Endothelial cell of umbilical vein (primary cell): Measurements from ENCODE around the gene MICAL3. TPM values are rescaled to one million over a fixed set of nuclear protein-coding genes. Genes with fewer than 3 reads are reported as not detected.

Experiments used
- BruUV-seq: library from RNA; stranded (reverse); fragments of 400-500 nt; replicated peaks from 2 replicates; lab custom pipeline; 2021; lab: Mats Ljungman, UMichigan
- CTCF ChIA-PET: fragments of 300-600, 350-600 bp; sonication (Branson Sonifier 250); formaldehyde crosslinking; loops from one replicate; lab custom pipeline; 2021; ENCODE audit warnings: antibody characterized with exemption, inconsistent platforms; lab: Charles Lee
- POLR2A ChIA-PET: fragments of 300-600, 350-600 bp; sonication (Branson Sonifier 250); formaldehyde crosslinking; loops from one replicate; lab custom pipeline; 2021; ENCODE audit warnings: antibody characterized with exemption, inconsistent platforms; lab: Charles Lee
- DNase-seq: peaks from one replicate; pipeline ENCODE4 v3.0.0-alpha.2; 2011; ENCODE audit warnings: low read depth, low spot score
- FAIRE-seq: peaks from 2 replicates; lab custom pipeline; 2011; peaks lifted over from hg19 to GRCh38; lab: Jason Lieb, UNC
- H2AFZ ChIP-seq: 2 replicates; pipeline ENCODE4 v1.6.0; 2012; ENCODE audit warnings: low read depth, low read length, control low read depth, inconsistent platforms
- H3K27ac ChIP-seq: 2 replicates; pipeline ENCODE4 v1.5.1; 2011; ENCODE audit warnings: low read depth, mild to moderate bottlenecking, control low read depth, low read length, moderate library complexity; ENCODE audit not compliant: insufficient read depth
- H3K27me3 ChIP-seq, 2 experiments: 2 replicates each; pipeline versions ENCODE4 v1.6.0 to v1.6.1; 2011; ENCODE audit warnings: low read length in 2 of 2, mixed read lengths in 1 of 2; ENCODE audit not compliant: control insufficient read depth in 2 of 2, insufficient read depth in 2 of 2
- H3K36me3 ChIP-seq, 2 experiments: 2 replicates in 1 of 2; 3 replicates in 1 of 2; pipeline ENCODE4 v1.5.1; 2011; ENCODE audit warnings: low read length in 2 of 2, mild to moderate bottlenecking in 1 of 2, moderate library complexity in 1 of 2; ENCODE audit not compliant: control insufficient read depth in 2 of 2, insufficient read depth in 2 of 2; ENCODE audit errors: extremely low read depth in 1 of 2
- H3K4me1 ChIP-seq: 3 replicates; pipeline ENCODE4 v1.5.1; 2011; ENCODE audit warnings: mild to moderate bottlenecking, low read length; ENCODE audit not compliant: control insufficient read depth, insufficient read depth; ENCODE audit errors: extremely low read depth
- H3K4me2 ChIP-seq: 2 replicates; pipeline ENCODE4 v1.6.1; 2011; ENCODE audit warnings: low read length, control low read depth, mixed read lengths; ENCODE audit not compliant: insufficient read depth
- H3K4me3 ChIP-seq, 3 experiments: fragments of 200-600 bp in 1 of 3; sonication (generic), shearing (Covaris generic) in 1 of 3; replicated peaks in 1 of 3; 2 replicates each; pipeline ENCODE4 v1.5.1; 2011 to 2016; ENCODE audit warnings: control low read depth in 3 of 3, low read length in 3 of 3, mild to moderate bottlenecking in 2 of 3, inconsistent platforms in 1 of 3, low read depth in 1 of 3, moderate library complexity in 1 of 3; ENCODE audit not compliant: insufficient read depth in 1 of 3
- H3K79me2 ChIP-seq: 2 replicates; pipeline ENCODE4 v1.6.0; 2012; ENCODE audit warnings: low read length, inconsistent platforms; ENCODE audit not compliant: control insufficient read depth, insufficient read depth
- H3K9ac ChIP-seq: replicated peaks from 2 replicates; pipeline ENCODE3; 2011; ENCODE audit warnings: low read length, control low read depth; ENCODE audit not compliant: insufficient read depth; ENCODE audit errors: extremely low read depth
- H3K9me1 ChIP-seq: replicated peaks from 3 replicates; pipeline ENCODE4 v1.6.0; 2011; ENCODE audit warnings: mild to moderate bottlenecking, low read length; ENCODE audit not compliant: control insufficient read depth, insufficient read depth; ENCODE audit errors: extremely low read depth
- H3K9me3 ChIP-seq: replicated peaks from 2 replicates; pipeline ENCODE4 v1.5.1; 2012; ENCODE audit warnings: low read length, inconsistent platforms; ENCODE audit not compliant: control insufficient read depth, insufficient read depth
- H4K20me1 ChIP-seq: replicated peaks from 2 replicates; pipeline ENCODE3; 2011; ENCODE audit warnings: mild to moderate bottlenecking, low read length; ENCODE audit not compliant: control insufficient read depth, insufficient read depth; ENCODE audit errors: extremely low read depth
- FOS ChIP-seq: IDR thresholded peaks from 2 replicates; pipeline ENCODE4 v1.6.1; 2011; ENCODE audit warnings: mild to moderate bottlenecking, low read length, moderate library complexity, borderline replicate concordance; ENCODE audit not compliant: insufficient read depth
- GATA2 ChIP-seq: IDR thresholded peaks from 2 replicates; pipeline ENCODE4 v1.7.0; 2011; ENCODE audit warnings: low read depth, mild to moderate bottlenecking, moderate library complexity, mixed read lengths, low read length; ENCODE audit not compliant: insufficient read length, insufficient read depth
- POLR2A ChIP-seq: IDR thresholded peaks from 2 replicates; pipeline ENCODE4 v1.6.1; 2012; ENCODE audit warnings: low read depth, mild to moderate bottlenecking, control low read depth, low read length
- POLR2AphosphoS5 ChIP-seq: IDR thresholded peaks from 2 replicates; pipeline ENCODE4 v1.6.1; 2012; ENCODE audit warnings: low read depth, mild to moderate bottlenecking, control low read depth, low read length, moderate library complexity; ENCODE audit not compliant: insufficient read depth
- dilution Hi-C: fragments of 300-500 bp; cut with MboI; formaldehyde crosslinking; loops from one replicate; pipeline ENCODE4 v1.15.0; 2019; ENCODE audit warnings: low sequenced_read_pairs; ENCODE audit not compliant: extremely low pct_ligation_motif_present
- intact Hi-C: fragments of 100-400 bp; cut with micrococcal nuclease; formaldehyde crosslinking; loops from one replicate; pipeline ENCODE4 v1.10.0; 2022
- polyA plus RNA-seq, 4 experiments: library from polyadenylated mRNA; depleted of rRNA in 3 of 4; stranded (reverse) in 3 of 4; unstranded in 1 of 4; fragments of >200 nt; gene quantifications; 2 replicates each; pipeline versions ENCODE4 v1.2.1 to v1.2.3, GENCODE V29; 2011 to 2012; ENCODE audit warnings: missing spikeins in 1 of 4
- total RNA-seq: library from RNA; stranded (reverse); gene quantifications from 2 replicates; pipeline ENCODE4 v1.2.3, GENCODE V29; 2021

Gene MICAL3
- total and polyA plus RNA-seq, 2 donors (not counting 3 experiments of a cell fraction or from before 2014, with no cell fraction given): 14.5 to 63.7 TPM

DNA sequence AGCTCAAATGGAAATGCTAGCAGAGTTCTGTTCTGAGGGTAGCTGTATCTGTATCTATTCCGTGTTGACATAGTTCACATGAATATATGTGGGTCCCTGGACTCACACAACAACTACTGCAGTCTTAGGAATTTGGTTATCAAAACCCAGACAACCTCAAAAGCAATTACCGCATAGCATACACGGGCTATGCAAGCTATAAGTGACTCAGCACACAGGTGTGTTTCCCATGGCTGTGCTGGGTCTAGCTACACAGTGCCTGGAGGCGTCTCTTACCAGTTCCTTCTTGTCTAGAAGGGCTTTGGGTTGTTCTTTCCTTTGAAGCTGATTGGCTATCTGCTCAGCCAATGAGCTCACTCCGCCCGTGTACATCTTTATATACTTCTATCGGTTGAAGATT lies 151.9 kb downstream of the MICAL3 start:
- H3K9ac ChIP-seq: no peak overlapping the region
- no peaks in the 10 kb centered on the region for H4K20me1 ChIP-seq
- dilution Hi-C loops: no loop called here
- TF ChIP-seq POLR2A (no peak), GATA2 (no peak)
- no peaks in the 10 kb centered on the region for H3K27me3 ChIP-seq
- no TSS peak for BruUV-seq
- DNase-seq: no peak
- no peak overlapping the region for H3K4me2 ChIP-seq
- no peaks in the 10 kb centered on the region for H3K79me2 ChIP-seq
- H3K4me3 ChIP-seq: no peak overlapping the region
- ChIA-PET POLR2A (no interaction called here), CTCF (interaction anchor here (1.2 kb wide), 1 partner anchor 128 kb away, joined by 3 read pairs; no protein-coding TSS in a partner anchor)
- no peaks in the 10 kb centered on the region for H3K4me1 ChIP-seq
- no peak for FAIRE-seq
- no peak overlapping the region for H2AFZ ChIP-seq
- no peak overlapping the region for H3K27ac ChIP-seq
- intact Hi-C loops: no loop called here
- peaks cover 5 to 26% of the 10 kb centered on the region in 2 experiments for H3K36me3 ChIP-seq
- no peaks in the 10 kb centered on the region for H3K9me3 ChIP-seq
- H3K9me1 ChIP-seq: no peaks in the 10 kb centered on the region

DNA sequence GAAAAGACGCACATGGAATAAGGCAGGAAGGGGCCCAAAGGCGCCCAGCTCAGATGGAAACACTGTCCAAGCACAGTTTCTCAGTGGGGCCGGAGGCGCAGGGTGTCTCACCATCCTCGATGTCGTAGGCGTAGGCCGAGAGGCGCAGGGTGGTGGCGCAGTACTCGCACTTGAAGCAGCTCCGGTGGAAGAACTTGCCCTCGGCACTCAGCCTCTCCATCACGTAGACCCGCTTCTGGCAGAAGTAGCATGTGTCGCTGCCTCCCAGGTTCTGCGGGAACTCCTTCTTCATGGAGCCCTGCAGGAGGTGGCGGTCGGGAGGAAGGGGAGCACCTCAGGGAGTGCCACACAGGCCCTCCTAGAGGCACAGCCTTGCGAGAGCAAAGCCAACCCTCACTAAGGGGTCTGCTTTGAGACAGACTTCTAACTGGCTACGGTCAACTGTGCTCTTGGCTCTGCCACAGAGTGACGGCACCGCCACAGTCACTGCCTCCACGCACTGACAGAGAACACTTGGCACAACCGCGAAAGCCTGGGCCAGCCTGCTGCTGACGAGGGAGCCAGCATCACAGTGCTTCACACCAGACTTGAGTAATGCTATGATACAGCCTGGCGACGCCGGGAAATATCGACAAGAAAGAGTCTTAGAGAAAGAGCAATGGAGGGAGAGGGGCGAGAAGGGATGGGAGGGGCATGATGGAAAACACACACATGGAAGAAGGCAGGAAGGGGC lies 152.5 kb downstream of the MICAL3 start:
- FAIRE-seq: no peak
- Histone ChIP-seq H3K27me3 (no peaks in the 10 kb centered on the region), H2AFZ (no peak overlapping the region), H3K27ac (no peak overlapping the region), H3K79me2 (no peaks in the 10 kb centered on the region), H3K4me3 (no peak overlapping the region), H3K9me1 (no peaks in the 10 kb centered on the region), H3K4me1 (no peaks in the 10 kb centered on the region), H4K20me1 (no peaks in the 10 kb centered on the region), H3K4me2 (no peak overlapping the region), H3K9me3 (no peaks in the 10 kb centered on the region), H3K9ac (no peak overlapping the region), H3K36me3 (peaks cover 5 to 26% of the 10 kb centered on the region in 2 experiments)
- no peak for DNase-seq
- no TSS peak for BruUV-seq
- intact Hi-C loops: no loop called here
- dilution Hi-C loops: no loop called here
- TF ChIP-seq FOS (no peak), POLR2AphosphoS5 (no peak), POLR2A (no peak)
- ChIA-PET CTCF (interaction anchor here (1.2 kb wide), 1 partner anchor 129 kb away, joined by 3 read pairs; no protein-coding TSS in a partner anchor), POLR2A (no interaction called here)
